ENCODE measurements around the gene AIFM3.

GRCh38 chr22:20963201-20964052, 3.6 kb upstream of the AIFM3 start:
- TF ChIP-seq, protein P1, sequence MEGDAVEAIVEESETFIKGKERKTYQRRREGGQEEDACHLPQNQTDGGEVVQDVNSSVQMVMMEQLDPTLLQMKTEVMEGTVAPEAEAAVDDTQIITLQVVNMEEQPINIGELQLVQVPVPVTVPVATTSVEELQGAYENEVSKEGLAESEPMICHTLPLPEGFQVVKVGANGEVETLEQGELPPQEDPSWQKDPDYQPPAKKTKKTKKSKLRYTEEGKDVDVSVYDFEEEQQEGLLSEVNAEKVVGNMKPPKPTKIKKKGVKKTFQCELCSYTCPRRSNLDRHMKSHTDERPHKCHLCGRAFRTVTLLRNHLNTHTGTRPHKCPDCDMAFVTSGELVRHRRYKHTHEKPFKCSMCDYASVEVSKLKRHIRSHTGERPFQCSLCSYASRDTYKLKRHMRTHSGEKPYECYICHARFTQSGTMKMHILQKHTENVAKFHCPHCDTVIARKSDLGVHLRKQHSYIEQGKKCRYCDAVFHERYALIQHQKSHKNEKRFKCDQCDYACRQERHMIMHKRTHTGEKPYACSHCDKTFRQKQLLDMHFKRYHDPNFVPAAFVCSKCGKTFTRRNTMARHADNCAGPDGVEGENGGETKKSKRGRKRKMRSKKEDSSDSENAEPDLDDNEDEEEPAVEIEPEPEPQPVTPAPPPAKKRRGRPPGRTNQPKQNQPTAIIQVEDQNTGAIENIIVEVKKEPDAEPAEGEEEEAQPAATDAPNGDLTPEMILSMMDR (IDR thresholded peaks at IDR 0.05): no peak
- no peak for TF ChIP-seq POLR2A (IDR thresholded peaks at IDR 0.05)
